Loucy (cell line): Measurements from ENCODE around the gene SEMA3A.

Experiments used
- H2AFZ ChIP-seq: fragments of 200-600 bp; sonication (generic); 2 replicates; pipeline ENCODE4 v1.6.0; 2016; ENCODE audit warnings: antibody characterized with exemption, mild to moderate bottlenecking, low read length, moderate library complexity
- H3F3A ChIP-seq: fragments of 200-600 bp; 2 replicates; pipeline ENCODE4 v1.6.0; 2016; ENCODE audit warnings: antibody characterized with exemption, low read depth, mild to moderate bottlenecking
- H3K27me3 ChIP-seq: fragments of 200-600 bp; sonication (generic); 2 replicates; pipeline ENCODE4 v1.6.1; 2014; ENCODE audit warnings: low read length, mild to moderate bottlenecking; ENCODE audit not compliant: insufficient read depth, poor library complexity, severe bottlenecking
- H3K36me3 ChIP-seq: fragments of 200-600 bp; sonication (generic); 2 replicates; pipeline ENCODE4 v1.6.1; 2016; ENCODE audit warnings: low read length; ENCODE audit not compliant: insufficient read depth
- H3K4me1 ChIP-seq: fragments of 200-600 bp; sonication (generic); 2 replicates; pipeline ENCODE4 v1.5.1; 2014; ENCODE audit warnings: low read length, mild to moderate bottlenecking; ENCODE audit not compliant: insufficient read depth, poor library complexity, severe bottlenecking
- H3K4me2 ChIP-seq: fragments of 200-600 bp; sonication (generic); 2 replicates; pipeline ENCODE4 v1.6.0; 2014; ENCODE audit warnings: antibody characterized with exemption, low read length, low read depth, mild to moderate bottlenecking; ENCODE audit not compliant: poor library complexity, severe bottlenecking
- H3K4me3 ChIP-seq: fragments of 200-600 bp; sonication (generic); 2 replicates; pipeline ENCODE4 v1.5.1; 2014; ENCODE audit warnings: low read length, mild to moderate bottlenecking, mixed read lengths; ENCODE audit not compliant: poor library complexity, severe bottlenecking
- H3K79me2 ChIP-seq: fragments of 200-600 bp; sonication (generic); 2 replicates; pipeline ENCODE4 v1.6.1; 2014; ENCODE audit warnings: low read length; ENCODE audit not compliant: insufficient read depth
- H3K9ac ChIP-seq: fragments of 200-600 bp; sonication (generic); 2 replicates; pipeline ENCODE4 v1.6.0; 2014; ENCODE audit warnings: mild to moderate bottlenecking, low read depth, low read length, moderate library complexity; ENCODE audit not compliant: poor library complexity, severe bottlenecking
- H3K9me2 ChIP-seq: fragments of 200-600 bp; sonication (generic); replicated peaks from 2 replicates; pipeline ENCODE4 v1.6.1; 2016; ENCODE audit warnings: low read depth, low read length, mixed read lengths
- H3K9me3 ChIP-seq: fragments of 200-600 bp; sonication (generic); 2 replicates; pipeline ENCODE4 v1.6.1; 2014; ENCODE audit warnings: mild to moderate bottlenecking, antibody characterized with exemption, low read length, low read depth; ENCODE audit not compliant: insufficient read depth
- H4K20me1 ChIP-seq: fragments of 200-600 bp; sonication (generic); 2 replicates; pipeline ENCODE4 v1.6.0; 2014; ENCODE audit warnings: antibody characterized with exemption, low read length, mild to moderate bottlenecking; ENCODE audit not compliant: insufficient read depth, poor library complexity, severe bottlenecking
- EZH2phosphoT487 ChIP-seq: fragments of 200-600 bp; IDR thresholded peaks from 2 replicates; pipeline ENCODE4 v1.6.1; 2018; ENCODE audit warnings: antibody characterized with exemption, mild to moderate bottlenecking, moderate library complexity, borderline replicate concordance
- TF ChIP-seq, protein P1 (sequence below): fragments of 200-600 bp; sonication (generic); conservative IDR thresholded peaks from 2 replicates; pipeline ENCODE4 v1.5.1; 2014; ENCODE audit warnings: mild to moderate bottlenecking, antibody characterized with exemption, low read length

SEMA3A gene

DNA sequence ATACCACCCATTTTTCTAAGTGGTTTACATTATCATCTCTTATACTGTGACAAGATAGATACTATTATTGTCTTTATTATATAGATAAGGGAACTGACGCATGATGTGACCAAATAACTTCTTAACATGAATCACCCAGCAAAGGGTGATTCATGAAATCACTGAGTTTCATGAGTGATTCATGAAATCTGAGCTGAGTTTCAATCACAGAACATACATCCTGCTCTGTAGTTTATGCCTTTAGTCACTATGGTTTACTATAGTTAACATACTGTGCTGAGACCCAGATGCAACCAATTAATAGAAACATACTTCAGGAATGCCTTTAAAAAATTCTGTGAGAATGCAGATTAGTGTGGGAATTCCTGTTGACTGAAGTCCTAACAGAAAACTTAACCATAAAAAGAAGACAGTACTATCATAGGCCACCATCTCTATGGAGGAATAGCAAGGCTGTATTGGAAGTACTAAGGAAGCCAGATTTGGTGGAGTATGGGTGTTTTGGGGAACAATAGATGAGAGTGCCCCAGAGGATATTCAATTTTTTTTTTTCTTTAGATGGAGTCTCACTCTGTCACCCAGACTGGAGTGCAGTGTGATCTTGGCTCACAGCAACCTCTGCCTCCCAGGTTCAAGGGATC lies 43.1 kb upstream of the SEMA3A start:
- Histone ChIP-seq H3K27me3 (no peaks in the 10 kb centered on the region), H3F3A (no peaks in the 10 kb centered on the region), H2AFZ (no peak overlapping the region), H4K20me1 (no peaks in the 10 kb centered on the region), H3K9me2 (no peaks in the 10 kb centered on the region), H3K9ac (no peak overlapping the region), H3K4me2 (no peak overlapping the region), H3K79me2 (no peaks in the 10 kb centered on the region), H3K9me3 (no peaks in the 10 kb centered on the region), H3K36me3 (no peaks in the 10 kb centered on the region), H3K4me1 (no peaks in the 10 kb centered on the region), H3K4me3 (no peak overlapping the region)
- no peak for TF ChIP-seq EZH2phosphoT487
- TF ChIP-seq, protein P1, sequence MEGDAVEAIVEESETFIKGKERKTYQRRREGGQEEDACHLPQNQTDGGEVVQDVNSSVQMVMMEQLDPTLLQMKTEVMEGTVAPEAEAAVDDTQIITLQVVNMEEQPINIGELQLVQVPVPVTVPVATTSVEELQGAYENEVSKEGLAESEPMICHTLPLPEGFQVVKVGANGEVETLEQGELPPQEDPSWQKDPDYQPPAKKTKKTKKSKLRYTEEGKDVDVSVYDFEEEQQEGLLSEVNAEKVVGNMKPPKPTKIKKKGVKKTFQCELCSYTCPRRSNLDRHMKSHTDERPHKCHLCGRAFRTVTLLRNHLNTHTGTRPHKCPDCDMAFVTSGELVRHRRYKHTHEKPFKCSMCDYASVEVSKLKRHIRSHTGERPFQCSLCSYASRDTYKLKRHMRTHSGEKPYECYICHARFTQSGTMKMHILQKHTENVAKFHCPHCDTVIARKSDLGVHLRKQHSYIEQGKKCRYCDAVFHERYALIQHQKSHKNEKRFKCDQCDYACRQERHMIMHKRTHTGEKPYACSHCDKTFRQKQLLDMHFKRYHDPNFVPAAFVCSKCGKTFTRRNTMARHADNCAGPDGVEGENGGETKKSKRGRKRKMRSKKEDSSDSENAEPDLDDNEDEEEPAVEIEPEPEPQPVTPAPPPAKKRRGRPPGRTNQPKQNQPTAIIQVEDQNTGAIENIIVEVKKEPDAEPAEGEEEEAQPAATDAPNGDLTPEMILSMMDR = no peak

DNA sequence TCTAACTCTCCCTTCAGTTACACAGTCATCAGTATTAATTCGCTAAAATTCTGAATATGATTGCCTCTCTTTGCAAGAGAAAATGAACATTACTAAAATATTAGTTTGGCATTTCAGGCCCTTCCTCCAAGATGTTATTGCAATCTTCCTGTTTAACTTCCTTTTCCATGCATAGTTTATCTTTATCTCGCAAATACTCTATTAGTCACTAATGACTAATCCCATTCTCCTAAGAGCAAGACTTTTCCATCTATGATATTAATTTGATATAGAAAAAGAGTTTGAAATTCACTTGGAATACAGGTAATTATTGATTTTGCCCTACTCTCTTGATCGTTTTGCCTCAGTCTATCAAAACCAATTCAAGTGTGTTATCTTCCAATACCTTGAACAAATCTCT lies 41.8 kb upstream of the SEMA3A start:
- H3K9me2 ChIP-seq = no peaks in the 10 kb centered on the region
- H3K4me2 ChIP-seq = no peak overlapping the region
- H3K4me1 ChIP-seq = no peaks in the 10 kb centered on the region
- H3K9me3 ChIP-seq = no peaks in the 10 kb centered on the region
- TF ChIP-seq EZH2phosphoT487 = no peak
- TF ChIP-seq, protein P1 = no peak
- H3K4me3 ChIP-seq = no peak overlapping the region
- no peaks in the 10 kb centered on the region for H4K20me1 ChIP-seq
- H3K27me3 ChIP-seq = no peaks in the 10 kb centered on the region
- no peaks in the 10 kb centered on the region for H3F3A ChIP-seq
- no peaks in the 10 kb centered on the region for H3K36me3 ChIP-seq
- no peak overlapping the region for H2AFZ ChIP-seq
- no peaks in the 10 kb centered on the region for H3K79me2 ChIP-seq
- H3K9ac ChIP-seq = no peak overlapping the region

DNA sequence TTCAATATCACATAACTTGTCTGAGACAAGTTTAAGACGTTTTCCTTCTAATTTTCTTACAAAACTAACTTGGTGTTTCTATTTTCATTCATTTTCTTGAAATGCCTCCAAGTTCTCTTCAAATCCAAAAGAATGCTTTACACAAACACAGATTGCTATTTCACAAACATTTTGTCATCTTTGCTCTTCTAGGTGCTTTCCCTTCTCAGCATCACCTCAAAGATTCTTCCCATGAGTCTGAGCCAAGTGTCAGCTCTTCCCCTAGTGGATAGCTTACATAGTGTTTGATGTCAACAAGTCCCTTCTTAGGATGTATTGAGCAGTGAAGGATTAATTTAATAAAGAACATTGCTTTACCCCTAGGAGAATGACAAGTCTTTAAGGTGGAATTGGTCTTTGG lies 38.1 kb upstream of the SEMA3A start:
- H3K9ac ChIP-seq = no peak overlapping the region
- H4K20me1 ChIP-seq = no peaks in the 10 kb centered on the region
- no peak for TF ChIP-seq EZH2phosphoT487
- TF ChIP-seq, protein P1 = no peak
- H3K79me2 ChIP-seq = no peaks in the 10 kb centered on the region
- H3K36me3 ChIP-seq = no peaks in the 10 kb centered on the region
- no peaks in the 10 kb centered on the region for H3K4me1 ChIP-seq
- H3K9me3 ChIP-seq = no peaks in the 10 kb centered on the region
- no peak overlapping the region for H3K4me3 ChIP-seq
- no peaks in the 10 kb centered on the region for H3K9me2 ChIP-seq
- no peak overlapping the region for H2AFZ ChIP-seq
- no peaks in the 10 kb centered on the region for H3F3A ChIP-seq
- H3K4me2 ChIP-seq = no peak overlapping the region
- no peaks in the 10 kb centered on the region for H3K27me3 ChIP-seq
